ENCODE measurements around the gene RHOBTB1.
A peak's percentile ranks its signal among the peaks of the same experiment; 100 is the strongest.
"Not testable (repeated sequence)": the region's sequence is repeated elsewhere in the genome, so short reads cannot be mapped to it uniquely, and the experiment has no call there.

The RHOBTB1 gene

GRCh38 chr10:60940446-60940845 is 3.5 kb downstream of the RHOBTB1 start:
- DNase-seq = no peak

- peak; percentile 20 for DNase-seq
Measured at GRCh38 chr10:60937784-60938654, 6.0 kb downstream of the RHOBTB1 start.

GRCh38 chr10:60937022-60937421 is 7.0 kb downstream of the RHOBTB1 start:
- no peak for DNase-seq

- DNase-seq = no peak
Measured at GRCh38 chr10:60934215-60935175, 9.5 kb downstream of the RHOBTB1 start.

GRCh38 chr10:60932756-60933155 is 11.2 kb downstream of the RHOBTB1 start:
- DNase-seq = no peak

- no peak for DNase-seq
Measured at GRCh38 chr10:60930237-60930636, 13.7 kb downstream of the RHOBTB1 start.

- no peak for DNase-seq
Measured at GRCh38 chr10:60921633-60922032, 22.4 kb downstream of the RHOBTB1 start.

- no peak for DNase-seq
Measured at GRCh38 chr10:60920479-60920878, 23.5 kb downstream of the RHOBTB1 start.

GRCh38 chr10:60919551-60919950 is 24.4 kb downstream of the RHOBTB1 start:
- DNase-seq = no peak

- peak; percentile 67 for DNase-seq
Measured at GRCh38 chr10:60917331-60918280, 26.4 kb downstream of the RHOBTB1 start.

GRCh38 chr10:60916025-60916424 is 28.0 kb downstream of the RHOBTB1 start:
- no peak for DNase-seq

GRCh38 chr10:60914690-60915141 is 29.3 kb downstream of the RHOBTB1 start:
- peak; percentile 53 for DNase-seq

- no peak for DNase-seq
Measured at GRCh38 chr10:60913657-60914056, 30.3 kb downstream of the RHOBTB1 start.

- DNase-seq = no peak
Measured at GRCh38 chr10:60913071-60913470, 30.9 kb downstream of the RHOBTB1 start.

- no peak for DNase-seq
Measured at GRCh38 chr10:60911715-60912114, 32.3 kb downstream of the RHOBTB1 start.

GRCh38 chr10:60911216-60911615 is 32.8 kb downstream of the RHOBTB1 start:
- DNase-seq = no peak

GRCh38 chr10:60910543-60910942 is 33.4 kb downstream of the RHOBTB1 start:
- DNase-seq = no peak

- no peak for DNase-seq
Measured at GRCh38 chr10:60908896-60909295, 35.1 kb downstream of the RHOBTB1 start.

- no peak for DNase-seq
Measured at GRCh38 chr10:60908031-60908430, 36.0 kb downstream of the RHOBTB1 start.

GRCh38 chr10:60907236-60907635 is 36.7 kb downstream of the RHOBTB1 start:
- DNase-seq = no peak

GRCh38 chr10:60906825-60907224 is 37.2 kb downstream of the RHOBTB1 start:
- DNase-seq = not testable (repeated sequence)

GRCh38 chr10:60906411-60906810 is 37.6 kb downstream of the RHOBTB1 start:
- no peak for DNase-seq
